ENCODE data around the gene TPM2.

DNA sequence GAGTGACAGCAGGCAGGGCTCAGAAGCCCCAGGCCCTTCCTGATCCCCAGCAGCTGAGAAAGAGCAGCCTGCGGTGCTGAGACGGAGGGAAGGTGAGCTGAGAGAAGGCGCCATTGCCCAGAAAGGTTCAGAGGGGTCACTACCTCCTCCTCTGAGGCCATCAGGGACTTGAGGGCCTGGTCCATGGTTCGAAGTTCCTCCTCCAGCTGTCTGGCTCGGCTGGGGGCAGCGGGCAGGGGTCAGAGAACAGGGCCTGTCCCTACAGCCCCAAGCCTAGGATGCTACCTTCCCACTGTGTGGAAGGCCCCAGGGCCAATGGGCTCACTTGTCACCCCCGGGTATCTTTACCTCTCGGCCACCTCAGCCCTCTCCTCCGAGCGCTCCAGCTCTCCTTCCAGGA lies 4.8 kb downstream of the TPM2 start:
- TF ChIP-seq, protein P1, sequence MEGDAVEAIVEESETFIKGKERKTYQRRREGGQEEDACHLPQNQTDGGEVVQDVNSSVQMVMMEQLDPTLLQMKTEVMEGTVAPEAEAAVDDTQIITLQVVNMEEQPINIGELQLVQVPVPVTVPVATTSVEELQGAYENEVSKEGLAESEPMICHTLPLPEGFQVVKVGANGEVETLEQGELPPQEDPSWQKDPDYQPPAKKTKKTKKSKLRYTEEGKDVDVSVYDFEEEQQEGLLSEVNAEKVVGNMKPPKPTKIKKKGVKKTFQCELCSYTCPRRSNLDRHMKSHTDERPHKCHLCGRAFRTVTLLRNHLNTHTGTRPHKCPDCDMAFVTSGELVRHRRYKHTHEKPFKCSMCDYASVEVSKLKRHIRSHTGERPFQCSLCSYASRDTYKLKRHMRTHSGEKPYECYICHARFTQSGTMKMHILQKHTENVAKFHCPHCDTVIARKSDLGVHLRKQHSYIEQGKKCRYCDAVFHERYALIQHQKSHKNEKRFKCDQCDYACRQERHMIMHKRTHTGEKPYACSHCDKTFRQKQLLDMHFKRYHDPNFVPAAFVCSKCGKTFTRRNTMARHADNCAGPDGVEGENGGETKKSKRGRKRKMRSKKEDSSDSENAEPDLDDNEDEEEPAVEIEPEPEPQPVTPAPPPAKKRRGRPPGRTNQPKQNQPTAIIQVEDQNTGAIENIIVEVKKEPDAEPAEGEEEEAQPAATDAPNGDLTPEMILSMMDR (conservative IDR thresholded peaks at IDR 0.05 in 1 of 2, IDR thresholded peaks at IDR 0.05 in 1 of 2; ENCODE audit: extremely low read depth in 1 of 2, insufficient read depth in 1 of 2, low read depth in 1 of 2, low read length in 2 of 2), result no peak
- no peak for TF ChIP-seq EZH2 (IDR thresholded peaks at IDR 0.05; ENCODE audit: borderline replicate concordance, low read length)
